HCT116 (cell line): Measurements from ENCODE around the gene PDCD6IP. TPM values are rescaled to one million over a fixed set of nuclear protein-coding genes. Genes with fewer than 3 reads are reported as not detected.
A peak's percentile ranks its signal among the peaks of the same experiment; 100 is the strongest.

Experiments
- ATAC-seq: fragments of 200-7000 bp; cut with Tn5 transposase; 2 replicates; pipeline ENCODE4 v1.9.1; 2020; ENCODE audit warnings: mild to moderate bottlenecking, moderate library complexity
- BruUV-seq: library from RNA; stranded (reverse); fragments of 400-500 nt; replicated peaks from 2 replicates; lab custom pipeline; 2021; lab: Mats Ljungman, UMichigan
- CTCF ChIA-PET: fragments of 300-600 bp; sonication (Branson Sonifier 250); formaldehyde crosslinking; loops from one replicate; lab custom pipeline; 2021; ENCODE audit warnings: antibody characterized with exemption; lab: Charles Lee
- POLR2A ChIA-PET: fragments of 300-600, 350-600 bp; sonication (Branson Sonifier 250); formaldehyde crosslinking; loops from one replicate; lab custom pipeline; 2021; ENCODE audit warnings: antibody characterized with exemption; lab: Charles Lee
- RAD21 ChIA-PET, 2 experiments: fragments of 300-600 bp; sonication (Branson Sonifier 250); formaldehyde crosslinking; loops; one replicate each; lab custom pipeline; 2023; ENCODE audit warnings: low total read pairs in 2 of 2; ENCODE audit not compliant: uncharacterized antibody in 2 of 2, unreplicated experiment in 2 of 2, low non-redundant PET in 1 of 2; lab: Charles Lee
- DNase-seq: peaks from one replicate; pipeline ENCODE4 v3.0.0-alpha.2; 2010; ENCODE audit warnings: low read depth, low spot score
- H2AFZ ChIP-seq: fragments of 200-600 bp; shearing (Covaris generic), sonication (generic); 2 replicates; pipeline ENCODE4 v1.6.1; 2017; ENCODE audit warnings: low read depth, mixed run types, mixed read lengths, antibody characterized with exemption, low read length; ENCODE audit not compliant: poor library complexity, severe bottlenecking
- H3K27ac ChIP-seq: 2 replicates; pipeline ENCODE4 v1.5.1; 2012; ENCODE audit warnings: low read depth, low read length
- H3K27me3 ChIP-seq: fragments of 200-600 bp; sonication (generic); 2 replicates; pipeline ENCODE4 v1.6.1; 2016; ENCODE audit warnings: mixed run types, low read length, mixed read lengths; ENCODE audit not compliant: insufficient read depth
- H3K36me3 ChIP-seq, 2 experiments: fragments of 200-500 bp in 1 of 2; fragments of 200-600 bp in 1 of 2; sonication (Bioruptor generic) in 1 of 2; sonication (generic) in 1 of 2; 2 replicates each; pipeline versions ENCODE4 v1.5.1 to v1.6.1; 2014 to 2016; ENCODE audit warnings: low read length in 2 of 2, inconsistent platforms in 1 of 2, mixed read lengths in 1 of 2, mixed run types in 1 of 2; ENCODE audit not compliant: insufficient read depth in 2 of 2, control insufficient read depth in 1 of 2
- H3K4me1 ChIP-seq, 2 experiments: fragments of 200-600 bp in 1 of 2; sonication (generic) in 1 of 2; 2 replicates each; pipeline versions ENCODE4 v1.5.1 to v1.6.1; 2012 to 2017; ENCODE audit warnings: low read length in 2 of 2, inconsistent platforms in 1 of 2, mild to moderate bottlenecking in 1 of 2, mixed read lengths in 1 of 2, mixed run types in 1 of 2, moderate library complexity in 1 of 2; ENCODE audit not compliant: insufficient read depth in 2 of 2, control insufficient read depth in 1 of 2
- H3K4me2 ChIP-seq: fragments of 200-600 bp; sonication (generic); 2 replicates; pipeline ENCODE4 v1.6.1; 2017; ENCODE audit warnings: mixed run types, low read length, mixed read lengths
- H3K4me3 ChIP-seq, 2 experiments: fragments of 200-600 bp in 1 of 2; sonication (generic) in 1 of 2; replicated peaks in 1 of 2; 2 replicates each; pipeline ENCODE4 v1.5.1; 2011 to 2016; ENCODE audit warnings: low read length in 2 of 2, control low read depth in 1 of 2, low read depth in 1 of 2, mild to moderate bottlenecking in 1 of 2, mixed read lengths in 1 of 2, mixed run types in 1 of 2
- H3K79me2 ChIP-seq: fragments of 200-600 bp; sonication (generic); 2 replicates; pipeline ENCODE4 v1.6.1; 2017; ENCODE audit warnings: mild to moderate bottlenecking, mixed run types, low read length, moderate library complexity, mixed read lengths; ENCODE audit not compliant: insufficient read depth
- H3K9ac ChIP-seq: fragments of 200-600 bp; sonication (generic); 2 replicates; pipeline ENCODE4 v1.6.1; 2016; ENCODE audit warnings: low read length, mixed read lengths
- H3K9me2 ChIP-seq: fragments of 200-600 bp; sonication (generic), shearing (Covaris generic); 2 replicates; pipeline ENCODE4 v1.6.1; 2017; ENCODE audit warnings: mixed run types, mild to moderate bottlenecking, moderate library complexity; ENCODE audit not compliant: insufficient read depth
- H3K9me3 ChIP-seq, 2 experiments: fragments of 200-500 bp in 1 of 2; fragments of 200-600 bp in 1 of 2; sonication (Bioruptor generic) in 1 of 2; sonication (generic) in 1 of 2; 2 replicates each; pipeline ENCODE4 v1.6.1; 2014 to 2017; ENCODE audit warnings: low read length in 2 of 2, mixed read lengths in 2 of 2, inconsistent platforms in 1 of 2, low read depth in 1 of 2, mild to moderate bottlenecking in 1 of 2, mixed run types in 1 of 2, moderate library complexity in 1 of 2; ENCODE audit not compliant: control insufficient read depth in 1 of 2, insufficient read depth in 1 of 2
- H4K20me1 ChIP-seq: fragments of 200-600 bp; sonication (generic), shearing (Covaris generic); 2 replicates; pipeline ENCODE4 v1.6.1; 2017; ENCODE audit warnings: mixed run types, mild to moderate bottlenecking, moderate library complexity; ENCODE audit not compliant: insufficient read depth
- CEBPB ChIP-seq: IDR thresholded peaks from 2 replicates; pipeline ENCODE4 v1.6.1; 2012; ENCODE audit warnings: low read depth
- FOSL1 ChIP-seq: IDR thresholded peaks from 2 replicates; pipeline ENCODE4 v1.6.1; 2012; ENCODE audit warnings: low read depth
- JUND ChIP-seq: IDR thresholded peaks from 2 replicates; pipeline ENCODE4 v1.6.1; 2012
- POLR2A ChIP-seq: IDR thresholded peaks from 2 replicates; pipeline ENCODE4 v1.7.0; 2011; ENCODE audit warnings: borderline replicate concordance; ENCODE audit not compliant: insufficient read depth, insufficient read length; ENCODE audit errors: extremely low read depth
- POLR2AphosphoS5 ChIP-seq: IDR thresholded peaks from 2 replicates; pipeline ENCODE4 v1.6.1; 2011; ENCODE audit warnings: mild to moderate bottlenecking, low read depth, low read length, moderate library complexity
- SIN3A ChIP-seq: IDR thresholded peaks from 2 replicates; pipeline ENCODE4 v1.6.1; 2012; ENCODE audit warnings: low read depth
- SP1 ChIP-seq: IDR thresholded peaks from 2 replicates; pipeline ENCODE4 v1.6.1; 2012; ENCODE audit warnings: low read depth
- YY1 ChIP-seq: IDR thresholded peaks from 2 replicates; pipeline ENCODE4 v1.6.1; 2011; ENCODE audit warnings: low read length, low read depth, moderate library complexity, mild to moderate bottlenecking; ENCODE audit not compliant: insufficient replicate concordance; ENCODE audit errors: extremely low read depth
- ZFX ChIP-seq: fragments of 450-650 bp; IDR thresholded peaks from 2 replicates; pipeline ENCODE4 v1.6.1; 2017
- ZNF274 ChIP-seq: fragments of 200-500 bp; sonication (Bioruptor generic); IDR thresholded peaks from 2 replicates; pipeline ENCODE4 v1.6.1; 2014; ENCODE audit warnings: mild to moderate bottlenecking, low read depth, low read length, inconsistent platforms
- intact Hi-C: fragments of 100-400 bp; cut with micrococcal nuclease; formaldehyde crosslinking; loops from 2 replicates; pipeline ENCODE4 v1.10.0; 2022
- total RNA-seq: library from RNA; stranded (reverse); gene quantifications from one replicate; pipeline ENCODE4 v1.2.1, GENCODE V29; 2021; ENCODE audit not compliant: unreplicated experiment
- TF ChIP-seq, protein P1 (sequence below): IDR thresholded peaks from 2 replicates; pipeline ENCODE4 v1.6.1; 2011; ENCODE audit warnings: mild to moderate bottlenecking, low read length, moderate library complexity; ENCODE audit not compliant: insufficient replicate concordance; ENCODE audit errors: extremely low read depth

The PDCD6IP gene
- total RNA-seq, 1 experiment from 2014 or later, result 241 TPM

DNA sequence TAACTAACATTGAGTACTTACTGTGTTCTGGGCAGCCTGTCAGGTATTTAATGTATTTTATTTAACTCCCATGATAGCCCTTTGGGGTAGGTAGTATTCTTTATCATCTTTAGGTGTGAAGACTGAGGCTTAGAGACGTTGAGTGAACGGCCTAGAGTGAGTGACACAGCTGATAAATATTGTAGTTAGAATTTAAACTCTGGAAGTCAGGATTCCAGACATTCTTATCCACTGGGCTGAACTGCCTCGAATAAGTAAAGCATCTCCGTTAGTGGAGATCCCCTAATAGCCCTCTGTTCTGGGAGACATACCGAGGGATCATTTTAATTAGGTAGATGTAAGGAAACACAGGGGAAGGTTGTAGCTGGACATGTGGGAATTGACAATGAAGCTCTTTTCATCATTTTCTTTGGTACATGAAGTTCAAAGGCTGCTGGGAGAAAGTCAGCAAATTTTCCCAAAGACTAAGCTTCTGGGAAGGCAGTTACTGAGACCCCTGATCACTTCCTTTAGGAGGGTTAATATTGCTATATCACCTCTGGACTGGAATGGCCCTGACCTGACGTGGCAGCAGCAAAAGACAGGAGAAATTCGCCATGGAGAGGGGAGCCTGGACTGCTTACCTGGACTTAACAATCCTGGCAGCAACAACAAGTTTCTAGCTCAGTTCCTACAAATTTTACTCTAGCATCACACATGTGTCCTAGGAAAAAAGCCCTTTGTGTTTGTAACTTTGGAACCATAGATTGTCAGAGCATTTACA lies 11.7 kb upstream of the PDCD6IP start:
- CTCF ChIA-PET, result interaction anchor here (0.5 to 2.1 kb wide), 28 partner anchors 9 to 839 kb away, joined by 3 to 33 read pairs (median 4); partner anchors contain the start of gene PDCD6IP
- no peak overlapping the region for H3K9ac ChIP-seq
- peak overlapping the region; percentile 68 for H3K4me2 ChIP-seq
- ATAC-seq, result peak; percentile 50
- H3K27ac ChIP-seq, result no peak overlapping the region
- POLR2A ChIA-PET, result interaction anchor here (1.0 kb wide), 2 partner anchors 12 to 346 kb away, joined by 3 to 5 read pairs; partner anchors contain the start of gene PDCD6IP
- peak overlapping the region in 1 of 2 experiments; percentile 17; a peak in 1 of 4 replicates for H3K4me3 ChIP-seq
- BruUV-seq, result no TSS peak
- no peaks in the 10 kb centered on the region for H4K20me1 ChIP-seq
- no peak for TF ChIP-seq JUND
- no peak for TF ChIP-seq POLR2AphosphoS5
- TF ChIP-seq FOSL1, result no peak
- TF ChIP-seq ZFX, result no peak
- TF ChIP-seq YY1, result no peak
- no peak for TF ChIP-seq SIN3A
- no peak for TF ChIP-seq POLR2A
- no peak for TF ChIP-seq CEBPB
- TF ChIP-seq ZNF274, result no peak
- TF ChIP-seq, protein P1, sequence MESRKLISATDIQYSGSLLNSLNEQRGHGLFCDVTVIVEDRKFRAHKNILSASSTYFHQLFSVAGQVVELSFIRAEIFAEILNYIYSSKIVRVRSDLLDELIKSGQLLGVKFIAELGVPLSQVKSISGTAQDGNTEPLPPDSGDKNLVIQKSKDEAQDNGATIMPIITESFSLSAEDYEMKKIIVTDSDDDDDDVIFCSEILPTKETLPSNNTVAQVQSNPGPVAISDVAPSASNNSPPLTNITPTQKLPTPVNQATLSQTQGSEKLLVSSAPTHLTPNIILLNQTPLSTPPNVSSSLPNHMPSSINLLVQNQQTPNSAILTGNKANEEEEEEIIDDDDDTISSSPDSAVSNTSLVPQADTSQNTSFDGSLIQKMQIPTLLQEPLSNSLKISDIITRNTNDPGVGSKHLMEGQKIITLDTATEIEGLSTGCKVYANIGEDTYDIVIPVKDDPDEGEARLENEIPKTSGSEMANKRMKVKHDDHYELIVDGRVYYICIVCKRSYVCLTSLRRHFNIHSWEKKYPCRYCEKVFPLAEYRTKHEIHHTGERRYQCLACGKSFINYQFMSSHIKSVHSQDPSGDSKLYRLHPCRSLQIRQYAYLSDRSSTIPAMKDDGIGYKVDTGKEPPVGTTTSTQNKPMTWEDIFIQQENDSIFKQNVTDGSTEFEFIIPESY, result no peak
- TF ChIP-seq SP1, result no peak
- TF ChIP-seq, all 23 proteins: peak for 0
- DNase-seq, result no peak
- Histone ChIP-seq H3K79me2 (no peaks in the 10 kb centered on the region), H3K9me2 (no peaks in the 10 kb centered on the region), H3K36me3 (no peaks in the 10 kb centered on the region), H3K9me3 (no peaks in the 10 kb centered on the region), H3K27me3 (no peaks in the 10 kb centered on the region), H3K4me1 (peaks cover 0 to 17% of the 10 kb centered on the region in 2 experiments; a peak in 2 of 4 replicates), H2AFZ (no peak overlapping the region)
- intact Hi-C loops, result loop anchor here (1.0 to 2.0 kb wide), 3 partner anchors 150 to 840 kb away; no protein-coding TSS in a partner anchor
- RAD21 ChIA-PET, result interaction anchor here (0.6 to 1.6 kb wide), 9 partner anchors 86 to 839 kb away, joined by 3 to 9 read pairs (median 4); no protein-coding TSS in a partner anchor
